Panc1 (cell line): ENCODE data around the gene DGLUCY. TPM values are rescaled to one million over a fixed set of nuclear protein-coding genes. Genes with fewer than 3 reads are reported as not detected.

Experiments used
- ATAC-seq: fragments of 200-7000 bp; cut with Tn5 transposase; 2 replicates; pipeline ENCODE4 v1.9.1; 2020; ENCODE audit warnings: mild to moderate bottlenecking, moderate library complexity
- BruUV-seq: library from RNA; stranded (reverse); fragments of 400-500 nt; replicated peaks from 2 replicates; lab custom pipeline; 2021; lab: Mats Ljungman, UMichigan
- CTCF ChIA-PET: fragments of 300-600 bp; sonication (Branson Sonifier 250); formaldehyde crosslinking; loops from one replicate; lab custom pipeline; 2022; ENCODE audit warnings: antibody characterized with exemption; lab: Charles Lee
- POLR2A ChIA-PET: fragments of 300-600 bp; sonication (Branson Sonifier 250); formaldehyde crosslinking; loops from one replicate; lab custom pipeline; 2022; ENCODE audit warnings: antibody characterized with exemption; lab: Charles Lee
- DNase-seq: peaks from one replicate; pipeline ENCODE4 v3.0.0-alpha.2; 2010; ENCODE audit warnings: low read depth, low spot score
- H3K27ac ChIP-seq: 2 replicates; pipeline ENCODE4 v1.5.1; 2011; ENCODE audit warnings: mild to moderate bottlenecking, low read length, inconsistent platforms
- H3K27me3 ChIP-seq: fragments of 200-500 bp; sonication (Bioruptor generic); 2 replicates; pipeline ENCODE4 v1.6.0; 2014; ENCODE audit warnings: low read length, inconsistent platforms; ENCODE audit not compliant: control insufficient read depth, insufficient read depth
- H3K36me3 ChIP-seq: fragments of 200-500 bp; sonication (Bioruptor generic); 2 replicates; pipeline ENCODE4 v1.5.1; 2014; ENCODE audit warnings: inconsistent platforms, mild to moderate bottlenecking, low read length, moderate library complexity; ENCODE audit not compliant: control insufficient read depth, insufficient read depth
- H3K4me1 ChIP-seq: 2 replicates; pipeline ENCODE4 v1.5.1; 2011; ENCODE audit warnings: inconsistent platforms, mild to moderate bottlenecking, low read length, moderate library complexity; ENCODE audit not compliant: control insufficient read depth, insufficient read depth
- H3K4me3 ChIP-seq, 2 experiments: 2 replicates each; pipeline ENCODE4 v1.5.1; 2011 to 2012; ENCODE audit warnings: low read depth in 2 of 2, low read length in 2 of 2, mild to moderate bottlenecking in 2 of 2, inconsistent platforms in 1 of 2, moderate library complexity in 1 of 2
- H3K9me3 ChIP-seq: fragments of 200-500 bp; sonication (Bioruptor generic); 2 replicates; pipeline ENCODE4 v1.5.1; 2014; ENCODE audit warnings: low read depth, mild to moderate bottlenecking, inconsistent platforms, low read length, moderate library complexity; ENCODE audit not compliant: control insufficient read depth, insufficient read depth
- POLR2AphosphoS5 ChIP-seq: IDR thresholded peaks from 2 replicates; pipeline ENCODE4 v1.6.1; 2012; ENCODE audit warnings: mild to moderate bottlenecking, low read depth, low read length, moderate library complexity
- REST ChIP-seq, 2 experiments: IDR thresholded peaks; 2 replicates each; pipeline ENCODE4 v1.6.1; 2011 to 2012; ENCODE audit warnings: low read depth in 2 of 2, control low read depth in 1 of 2, low read length in 1 of 2, mild to moderate bottlenecking in 1 of 2, moderate library complexity in 1 of 2; ENCODE audit not compliant: insufficient read depth in 1 of 2
- SIN3A ChIP-seq: IDR thresholded peaks from 2 replicates; pipeline ENCODE4 v1.6.1; 2012; ENCODE audit warnings: low read depth, mild to moderate bottlenecking, low read length, moderate library complexity, borderline replicate concordance; ENCODE audit not compliant: insufficient read depth
- TCF7L2 ChIP-seq: IDR thresholded peaks from 2 replicates; pipeline ENCODE4 v1.6.1; 2011; ENCODE audit warnings: mild to moderate bottlenecking, low read depth, low read length, inconsistent platforms
- in situ Hi-C: cut with HindIII; loops from 2 replicates; pipeline ENCODE4 v1.10.0; 2016; ENCODE audit warnings: low sequenced_read_pairs, low pct_unique_long_range_greater_than_20kb
- intact Hi-C: fragments of 100-400 bp; cut with micrococcal nuclease; formaldehyde crosslinking; loops from one replicate; pipeline ENCODE4 v1.10.0; 2022; ENCODE audit not compliant: unreplicated experiment
- total RNA-seq: library from RNA; stranded (reverse); gene quantifications from one replicate; pipeline ENCODE4 v1.2.1, GENCODE V29; 2021; ENCODE audit not compliant: unreplicated experiment
- TF ChIP-seq, protein P1 (sequence below): fragments of 450-650 bp; IDR thresholded peaks from 2 replicates; pipeline ENCODE4 v1.5.1; 2017; ENCODE audit warnings: mild to moderate bottlenecking

DGLUCY gene
- total RNA-seq, 1 experiment from 2014 or later: 21.3 TPM

- intact Hi-C loops: no loop called here
- TF ChIP-seq, protein P1, sequence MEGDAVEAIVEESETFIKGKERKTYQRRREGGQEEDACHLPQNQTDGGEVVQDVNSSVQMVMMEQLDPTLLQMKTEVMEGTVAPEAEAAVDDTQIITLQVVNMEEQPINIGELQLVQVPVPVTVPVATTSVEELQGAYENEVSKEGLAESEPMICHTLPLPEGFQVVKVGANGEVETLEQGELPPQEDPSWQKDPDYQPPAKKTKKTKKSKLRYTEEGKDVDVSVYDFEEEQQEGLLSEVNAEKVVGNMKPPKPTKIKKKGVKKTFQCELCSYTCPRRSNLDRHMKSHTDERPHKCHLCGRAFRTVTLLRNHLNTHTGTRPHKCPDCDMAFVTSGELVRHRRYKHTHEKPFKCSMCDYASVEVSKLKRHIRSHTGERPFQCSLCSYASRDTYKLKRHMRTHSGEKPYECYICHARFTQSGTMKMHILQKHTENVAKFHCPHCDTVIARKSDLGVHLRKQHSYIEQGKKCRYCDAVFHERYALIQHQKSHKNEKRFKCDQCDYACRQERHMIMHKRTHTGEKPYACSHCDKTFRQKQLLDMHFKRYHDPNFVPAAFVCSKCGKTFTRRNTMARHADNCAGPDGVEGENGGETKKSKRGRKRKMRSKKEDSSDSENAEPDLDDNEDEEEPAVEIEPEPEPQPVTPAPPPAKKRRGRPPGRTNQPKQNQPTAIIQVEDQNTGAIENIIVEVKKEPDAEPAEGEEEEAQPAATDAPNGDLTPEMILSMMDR: no peak
- TF ChIP-seq SIN3A: no peak
- TF ChIP-seq TCF7L2: no peak
- TF ChIP-seq REST (IDR thresholded peaks at IDR 0.05; ENCODE audit: insufficient read depth in 1 of 2, low read depth in 2 of 2, low read length in 1 of 2): no peak
- no peaks in the 10 kb centered on the region for H3K9me3 ChIP-seq
- H3K36me3 ChIP-seq: no peaks in the 10 kb centered on the region
- in situ Hi-C loops: no loop called here
- ChIA-PET CTCF (interaction anchor here (0.7 kb wide), 1 partner anchor 32 kb away, joined by 3 read pairs; no protein-coding TSS in a partner anchor), POLR2A (no interaction called here)
- no peak for DNase-seq
- H3K27me3 ChIP-seq: no peaks in the 10 kb centered on the region
- H3K4me1 ChIP-seq: no peaks in the 10 kb centered on the region
- BruUV-seq: no TSS peak
- no peak overlapping the region for H3K4me3 ChIP-seq
- no peak for ATAC-seq
- no peak overlapping the region for H3K27ac ChIP-seq
Measured at GRCh38 chr14:91067186-91067585, 46.7 kb upstream of the DGLUCY start.

GRCh38 chr14:91068642-91069041 lies 45.2 kb upstream of the DGLUCY start:
- ATAC-seq: no peak
- Histone ChIP-seq H3K4me1 (no peaks in the 10 kb centered on the region), H3K27ac (no peak overlapping the region), H3K4me3 (no peak overlapping the region), H3K9me3 (no peaks in the 10 kb centered on the region), H3K36me3 (no peaks in the 10 kb centered on the region), H3K27me3 (no peaks in the 10 kb centered on the region)
- intact Hi-C loops: no loop called here
- no TSS peak for BruUV-seq
- CTCF ChIA-PET: no interaction called here
- in situ Hi-C loops: no loop called here
- POLR2A ChIA-PET: no interaction called here
- TF ChIP-seq REST (IDR thresholded peaks at IDR 0.05; ENCODE audit: insufficient read depth in 1 of 2, low read depth in 2 of 2, low read length in 1 of 2): no peak
- TF ChIP-seq SIN3A: no peak
- no peak for TF ChIP-seq POLR2AphosphoS5
- TF ChIP-seq, protein P1: no peak
- no peak for TF ChIP-seq TCF7L2
- DNase-seq: no peak
